Hepatic stellate cell (primary cell): ENCODE results near the gene CBLN3.
"Not testable (repeated sequence)": the region's sequence is repeated elsewhere in the genome, so short reads cannot be mapped to it uniquely, and the experiment has no call there.

ENCODE experiments used
- DNase-seq: peaks from one replicate; pipeline ENCODE4 v3.0.0; 2011; ENCODE audit warnings: low spot score

CBLN3 gene

GRCh38 chr14:24429395-24430142 lies at the start of gene CBLN3, which contains the start of gene KHNYN:
Gene CBLN3 (minus strand): TSS chr14:24429668. CDS start chr14:24429054, 614 bp downstream.
Gene KHNYN (plus strand): TSS chr14:24429954. CDS start chr14:24430731, 777 bp downstream.
- peak; percentile 98 for DNase-seq

GRCh38 chr14:24475261-24475660 lies 45.8 kb upstream of the CBLN3 start:
- no peak for DNase-seq

- DNase-seq: no peak
Measured at GRCh38 chr14:24473211-24473610, 43.7 kb upstream of the CBLN3 start.

- not testable (repeated sequence) for DNase-seq
Measured at GRCh38 chr14:24470450-24470849, 41.0 kb upstream of the CBLN3 start.

GRCh38 chr14:24465805-24466204 lies 36.3 kb upstream of the CBLN3 start:
- no peak for DNase-seq

GRCh38 chr14:24465368-24465767 lies 35.9 kb upstream of the CBLN3 start:
- DNase-seq: no peak

- DNase-seq: no peak
Measured at GRCh38 chr14:24463884-24464785, 34.7 kb upstream of the CBLN3 start.

- no peak for DNase-seq
Measured at GRCh38 chr14:24463017-24463883, 33.8 kb upstream of the CBLN3 start.

- DNase-seq: no peak
Measured at GRCh38 chr14:24461336-24461735, 31.9 kb upstream of the CBLN3 start.

- no peak for DNase-seq
Measured at GRCh38 chr14:24459331-24459730, 29.9 kb upstream of the CBLN3 start.

GRCh38 chr14:24458736-24459135 lies 29.3 kb upstream of the CBLN3 start:
- no peak for DNase-seq

GRCh38 chr14:24456980-24457379 lies 27.5 kb upstream of the CBLN3 start:
- no peak for DNase-seq

GRCh38 chr14:24450828-24451227 lies 21.4 kb upstream of the CBLN3 start:
- not testable (repeated sequence) for DNase-seq

- DNase-seq: no peak
Measured at GRCh38 chr14:24443053-24443665, 13.7 kb upstream of the CBLN3 start.

- peak; percentile 97 for DNase-seq
Measured at GRCh38 chr14:24442240-24443052, 13.0 kb upstream of the CBLN3 start, which contains the start of gene SDR39U1. Gene SDR39U1 (minus strand): TSS chr14:24442776. CDS start chr14:24442769, 7 bp downstream.

GRCh38 chr14:24441904-24442239 lies 12.4 kb upstream of the CBLN3 start:
- DNase-seq: peak; percentile 74

GRCh38 chr14:24441485-24441884 lies 12.0 kb upstream of the CBLN3 start:
- DNase-seq: no peak

- DNase-seq: no peak
Measured at GRCh38 chr14:24440606-24441399, 11.3 kb upstream of the CBLN3 start.

- DNase-seq: no peak
Measured at GRCh38 chr14:24439830-24440605, 10.6 kb upstream of the CBLN3 start.
